HG02870 (cell line): Measurements from ENCODE around the gene NNT.

Experiments used
- ATAC-seq: cut with Tn5 transposase; IDR thresholded peaks from one replicate; pipeline ENCODE4 v1.9.1; 2021; ENCODE audit warnings: mild to moderate bottlenecking, moderate library complexity; ENCODE audit not compliant: unreplicated experiment

Gene NNT

DNA sequence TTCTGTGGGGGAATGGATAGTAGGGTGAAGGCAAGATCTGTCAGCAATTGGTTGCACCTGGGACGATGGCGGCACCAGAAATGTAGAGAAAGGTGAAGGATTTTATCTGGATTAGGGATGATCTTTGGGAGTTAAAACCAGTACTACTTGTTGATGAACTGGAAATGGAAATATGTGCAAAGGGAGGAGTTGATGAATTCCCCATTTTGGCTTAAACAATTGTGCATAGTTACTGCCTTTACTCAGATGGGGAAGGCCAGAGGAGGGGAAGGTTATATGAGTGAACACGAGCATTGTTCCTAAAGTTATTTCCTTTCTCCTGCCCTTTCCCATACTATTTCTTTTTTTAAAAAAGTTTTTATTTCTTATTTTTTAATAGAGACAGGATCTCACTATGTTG, 19.1 kb downstream of the NNT start:
- no peak for ATAC-seq

- ATAC-seq: no peak
These were observed 20.2 kb downstream of the NNT start for GRCh38 chr5:43623048-43623680.

- ATAC-seq: no peak
These were observed 24.0 kb downstream of the NNT start for GRCh38 chr5:43627028-43627427.

GRCh38 chr5:43631182-43631910, 28.4 kb downstream of the NNT start:
- ATAC-seq: peak; percentile 92

DNA sequence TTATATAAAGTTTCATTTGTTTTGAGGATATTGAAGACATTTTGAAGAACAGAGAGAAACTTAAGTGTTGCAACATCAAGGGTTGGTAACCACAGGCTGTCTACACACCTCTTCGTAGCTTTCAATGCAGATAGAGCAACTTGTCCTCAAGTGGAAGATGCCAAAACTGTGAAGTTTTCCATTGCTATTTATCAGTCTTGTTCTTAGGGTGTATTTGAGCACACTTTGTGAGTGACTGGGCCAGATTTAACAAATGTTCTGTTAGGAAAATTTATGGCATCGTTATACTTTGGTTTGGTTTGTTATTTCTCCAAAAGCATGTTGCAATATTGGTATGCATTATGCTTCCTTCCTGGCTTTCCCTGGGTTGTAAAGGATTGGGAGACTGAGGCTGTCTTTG, 31.6 kb downstream of the NNT start:
- no peak for ATAC-seq

DNA sequence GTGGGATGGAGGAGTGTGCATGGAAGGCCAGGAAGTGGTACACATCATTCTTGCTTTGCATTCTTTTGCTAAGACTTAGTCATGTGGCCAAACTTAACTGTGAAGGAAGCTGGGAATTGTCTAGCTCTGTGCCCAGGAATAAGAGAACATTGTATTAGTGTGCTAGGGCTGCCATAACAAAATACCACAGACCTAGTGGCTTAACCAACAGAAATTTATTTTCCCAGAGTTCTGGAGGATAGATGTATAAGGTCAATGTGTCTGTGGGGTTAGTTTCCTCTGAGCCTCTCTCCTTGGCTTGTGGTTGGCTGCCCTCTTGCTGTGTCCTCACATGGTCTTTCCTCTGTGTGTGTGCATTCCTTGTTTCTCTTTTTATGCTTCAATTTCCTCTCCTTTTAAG, 32.4 kb downstream of the NNT start:
- no peak for ATAC-seq

- ATAC-seq: no peak
These were observed 33.1 kb downstream of the NNT start for GRCh38 chr5:43636076-43636475.

- ATAC-seq: no peak
These were observed 34.4 kb downstream of the NNT start for GRCh38 chr5:43637416-43637815.

- ATAC-seq: no peak
These were observed 35.1 kb downstream of the NNT start for GRCh38 chr5:43638107-43638506.

- ATAC-seq: no peak
These were observed 35.6 kb downstream of the NNT start for GRCh38 chr5:43638546-43638945.

DNA sequence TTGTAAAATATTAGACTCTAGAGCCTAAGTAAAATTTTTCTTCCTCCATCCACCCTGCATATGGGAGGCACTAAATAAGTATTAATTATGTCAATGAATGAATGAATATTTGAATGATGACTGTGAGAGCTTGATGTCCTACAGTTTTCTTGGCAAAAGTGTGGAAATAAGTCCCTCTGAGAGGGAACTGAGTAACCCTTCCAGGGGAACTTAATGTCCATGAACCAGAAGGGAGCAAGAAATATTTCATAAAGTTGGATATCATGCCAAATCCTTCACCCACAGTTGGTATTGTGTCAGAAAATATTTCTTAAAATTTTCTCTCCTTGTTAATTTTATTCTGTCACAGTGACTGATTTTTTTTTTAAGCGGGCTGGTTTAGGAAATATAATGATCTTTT, 36.6 kb downstream of the NNT start:
- ATAC-seq: no peak

GRCh38 chr5:43642428-43642827, 39.4 kb downstream of the NNT start:
- no peak for ATAC-seq

DNA sequence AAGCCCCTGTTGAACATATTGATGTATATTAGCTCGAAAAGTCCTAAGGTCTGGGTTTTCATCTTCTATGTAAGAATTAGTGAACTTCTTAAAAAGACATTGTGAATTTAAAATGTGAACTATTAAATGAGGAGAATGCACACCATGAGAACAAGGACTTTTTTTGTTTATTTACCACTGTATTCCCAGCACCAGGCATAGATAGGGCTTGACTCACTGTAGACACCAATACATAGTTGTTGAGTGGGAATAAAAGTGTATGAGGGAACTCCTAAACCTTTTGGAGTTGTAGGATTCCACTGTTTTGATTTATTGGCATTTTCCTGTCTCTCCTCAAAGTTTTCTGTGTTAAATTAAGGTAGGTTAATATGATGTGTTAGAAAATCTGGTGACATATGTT, 40.3 kb downstream of the NNT start:
- ATAC-seq: no peak

DNA sequence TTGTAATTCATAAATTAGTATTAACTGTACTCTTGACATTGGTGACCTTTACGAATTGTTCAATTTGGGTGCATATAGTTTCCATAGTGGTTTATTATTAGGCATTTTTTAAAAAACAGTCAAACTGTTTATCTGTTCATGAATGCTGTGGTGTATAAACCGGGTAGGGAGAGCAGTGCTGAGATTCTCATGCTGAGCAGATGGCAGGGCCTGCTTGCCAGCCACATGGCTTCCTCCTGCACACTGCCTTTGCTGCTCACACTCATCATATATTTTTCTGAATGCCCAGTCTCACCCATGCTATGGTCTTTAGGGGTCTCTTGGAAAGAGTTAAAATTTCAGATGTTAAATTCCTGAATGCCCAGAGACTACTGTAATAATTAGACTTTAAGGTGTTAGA, 40.8 kb downstream of the NNT start:
- ATAC-seq: no peak

DNA sequence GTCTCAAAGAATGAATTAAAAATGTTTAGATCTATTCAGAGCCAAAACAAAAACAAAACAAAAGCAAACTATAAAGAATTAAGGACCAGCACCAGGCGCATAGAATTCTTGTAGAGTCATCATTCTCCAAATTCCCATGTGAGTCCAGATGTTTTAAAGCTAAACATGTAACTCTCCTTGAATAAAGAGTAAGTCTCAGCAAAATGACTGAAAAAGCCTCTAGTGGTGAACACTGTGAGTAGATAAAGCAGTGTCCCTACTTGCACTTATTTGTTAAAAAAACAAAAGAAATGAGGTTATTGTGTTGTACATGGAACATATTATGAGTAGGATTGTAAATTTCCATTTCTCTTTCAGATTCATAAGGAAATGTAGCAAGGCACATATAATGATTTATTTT, 44.0 kb downstream of the NNT start:
- ATAC-seq: no peak

GRCh38 chr5:43647789-43648188, 44.8 kb downstream of the NNT start:
- ATAC-seq: no peak

DNA sequence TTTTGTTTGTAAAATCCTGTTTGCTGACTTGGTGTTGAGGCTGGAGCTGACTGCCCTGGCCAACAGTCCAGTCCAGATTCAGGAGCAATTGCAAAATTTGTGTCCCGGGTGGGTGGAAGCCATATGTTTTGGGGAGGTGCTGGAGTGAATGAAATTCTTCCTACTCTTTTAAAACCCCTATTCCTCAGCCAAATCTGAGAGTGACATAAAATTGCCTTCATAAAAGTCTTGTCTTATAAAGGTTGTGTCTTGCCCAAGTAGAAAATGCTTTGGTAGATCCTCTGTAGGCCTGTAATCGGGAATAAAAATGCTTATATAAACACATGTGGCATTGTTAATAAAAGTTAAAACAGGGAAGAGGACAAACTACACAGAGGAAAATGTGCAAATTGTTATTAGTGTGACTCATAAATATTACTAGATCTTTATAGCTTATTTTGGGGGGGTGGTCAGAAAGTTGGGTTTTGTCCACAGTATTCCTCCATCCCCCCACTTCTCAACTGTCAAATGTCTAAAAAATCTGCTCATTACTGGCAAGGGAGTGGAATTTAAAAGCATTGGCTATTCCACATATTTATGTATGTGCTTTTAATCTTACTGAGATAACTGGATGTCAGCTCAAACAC, 45.6 kb downstream of the NNT start:
- no peak for ATAC-seq

DNA sequence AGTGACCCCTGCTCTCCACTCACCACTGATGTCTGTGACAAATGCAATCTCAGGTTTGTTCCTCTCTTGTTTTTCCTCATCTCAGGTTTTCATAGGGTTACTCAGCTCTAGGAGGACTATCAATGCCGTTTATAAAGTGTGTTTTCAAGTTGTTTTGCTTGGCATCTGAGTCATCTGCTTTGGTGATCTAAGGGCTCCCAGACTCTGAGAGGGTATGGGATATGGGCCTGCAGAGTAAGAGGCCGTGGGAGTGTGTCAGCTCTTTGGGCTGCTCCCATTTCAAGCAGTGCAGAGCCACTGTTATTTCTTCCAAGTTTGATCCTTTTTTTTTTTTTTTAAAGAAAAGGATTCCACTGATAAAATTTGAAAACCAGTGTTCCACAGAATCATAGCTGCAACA, 46.3 kb downstream of the NNT start:
- no peak for ATAC-seq

- no peak for ATAC-seq
These were observed 49.7 kb downstream of the NNT start for GRCh38 chr5:43652537-43653302.

- ATAC-seq: no peak
These were observed 55.5 kb downstream of the NNT start for GRCh38 chr5:43658509-43658908.

DNA sequence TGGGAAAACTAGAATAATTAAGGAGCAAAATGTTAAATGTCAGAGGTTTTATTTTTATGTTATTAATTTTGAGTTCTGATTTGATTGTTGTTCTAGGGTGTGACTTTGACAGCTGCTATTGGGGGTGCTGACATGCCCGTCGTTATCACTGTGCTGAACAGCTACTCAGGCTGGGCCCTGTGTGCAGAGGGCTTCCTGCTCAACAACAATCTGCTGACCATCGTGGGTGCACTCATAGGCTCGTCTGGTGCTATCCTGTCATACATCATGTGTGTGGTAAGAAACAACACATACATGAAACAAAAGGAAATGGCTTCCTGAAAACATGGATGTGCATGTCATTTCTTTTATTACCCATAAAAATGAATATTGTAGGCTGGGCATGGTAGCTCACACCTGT, 56.1 kb downstream of the NNT start:
- ATAC-seq: no peak

DNA sequence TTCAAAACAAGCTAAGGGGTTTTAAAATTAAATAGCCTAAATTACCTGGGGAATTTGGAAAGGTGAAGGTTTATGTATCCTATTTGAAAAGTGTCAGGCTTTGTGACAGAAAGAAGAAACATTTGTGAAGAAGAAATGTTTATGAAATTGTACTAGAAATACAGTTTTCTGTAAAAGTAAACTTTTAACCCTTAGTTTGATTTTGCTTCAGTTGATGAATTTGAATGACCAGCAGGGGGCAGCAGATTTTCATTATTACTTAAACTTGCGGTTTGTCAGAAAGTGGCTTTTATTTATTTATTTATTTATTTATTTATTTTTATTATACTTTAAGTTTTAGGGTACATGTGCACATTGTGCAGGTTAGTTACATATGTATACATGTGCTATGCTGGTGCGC, 58.1 kb downstream of the NNT start:
- no peak for ATAC-seq
